ENCODE measurements around the gene ISOC2.

DNA sequence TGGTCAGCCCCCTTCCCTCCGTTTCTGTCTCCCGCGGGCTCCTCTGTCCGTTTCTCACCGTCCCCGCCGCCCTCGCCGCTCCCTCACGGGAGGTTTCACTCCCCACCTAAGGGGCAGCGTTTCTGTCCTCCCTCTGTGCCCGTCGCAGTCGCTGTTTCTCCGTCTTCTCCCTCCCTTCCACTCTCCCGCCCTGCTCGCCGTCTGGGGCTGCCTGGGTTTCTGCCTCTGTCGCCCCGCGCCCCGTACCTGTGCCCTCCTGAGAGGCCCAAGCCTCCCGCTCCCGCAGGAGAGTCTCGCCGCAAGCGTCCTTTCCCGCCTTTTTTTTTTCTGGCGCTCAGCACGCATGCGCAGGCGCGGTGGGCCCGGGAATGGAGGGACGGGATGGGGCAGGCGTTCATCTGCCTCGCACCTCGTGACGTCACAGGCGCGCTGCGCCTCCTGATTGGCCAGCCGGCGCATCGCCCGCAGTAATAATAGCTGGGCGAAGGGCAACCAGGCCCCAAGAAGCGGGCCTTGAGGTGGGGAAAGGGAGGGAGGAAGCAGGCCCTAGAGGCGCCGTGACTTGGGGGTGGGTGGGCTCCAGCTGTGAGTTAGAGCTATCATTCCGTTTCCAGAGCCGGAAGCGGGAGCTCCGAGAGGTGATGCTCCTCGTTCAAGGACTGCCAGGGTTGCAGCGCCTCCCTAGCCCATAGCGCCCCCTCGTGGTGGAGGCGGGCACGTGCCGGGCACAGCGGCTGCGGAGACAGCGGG lies 42.2 kb upstream of the ISOC2 start:
- TF ChIP-seq EZH2 (IDR thresholded peaks at IDR 0.05) (no peak), EZH2phosphoT487 (IDR thresholded peaks at IDR 0.05) (no peak)
- TF ChIP-seq, protein P1, sequence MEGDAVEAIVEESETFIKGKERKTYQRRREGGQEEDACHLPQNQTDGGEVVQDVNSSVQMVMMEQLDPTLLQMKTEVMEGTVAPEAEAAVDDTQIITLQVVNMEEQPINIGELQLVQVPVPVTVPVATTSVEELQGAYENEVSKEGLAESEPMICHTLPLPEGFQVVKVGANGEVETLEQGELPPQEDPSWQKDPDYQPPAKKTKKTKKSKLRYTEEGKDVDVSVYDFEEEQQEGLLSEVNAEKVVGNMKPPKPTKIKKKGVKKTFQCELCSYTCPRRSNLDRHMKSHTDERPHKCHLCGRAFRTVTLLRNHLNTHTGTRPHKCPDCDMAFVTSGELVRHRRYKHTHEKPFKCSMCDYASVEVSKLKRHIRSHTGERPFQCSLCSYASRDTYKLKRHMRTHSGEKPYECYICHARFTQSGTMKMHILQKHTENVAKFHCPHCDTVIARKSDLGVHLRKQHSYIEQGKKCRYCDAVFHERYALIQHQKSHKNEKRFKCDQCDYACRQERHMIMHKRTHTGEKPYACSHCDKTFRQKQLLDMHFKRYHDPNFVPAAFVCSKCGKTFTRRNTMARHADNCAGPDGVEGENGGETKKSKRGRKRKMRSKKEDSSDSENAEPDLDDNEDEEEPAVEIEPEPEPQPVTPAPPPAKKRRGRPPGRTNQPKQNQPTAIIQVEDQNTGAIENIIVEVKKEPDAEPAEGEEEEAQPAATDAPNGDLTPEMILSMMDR (IDR thresholded peaks at IDR 0.05), result peak; percentile 100
